Lung (tissue), 12 donors: Measurements from ENCODE around the gene CYS1. TPM values are rescaled to one million over a fixed set of nuclear protein-coding genes. Genes with fewer than 3 reads are reported as not detected.
A peak's percentile ranks its signal among the peaks of the same experiment; 100 is the strongest.

ENCODE experiments used
- ATAC-seq: fragments of 200-7000 bp; cut with Tn5 transposase; one replicate; pipeline ENCODE4 v1.9.1; 2020; ENCODE audit warnings: moderate number of reproducible peaks; ENCODE audit not compliant: insufficient read depth, low FRiP score
- DNase-seq, 3 donors: peaks; one replicate each; pipeline ENCODE4 v3.0.0-alpha.2; 2013 to 2017
- H3K27ac ChIP-seq, 2 donors: one replicate each; pipeline ENCODE4 v1.5.1; 2013; ENCODE audit warnings: mild to moderate bottlenecking in 2 of 2, moderate library complexity in 2 of 2, control low read depth in 1 of 2, inconsistent platforms in 1 of 2, low read depth in 1 of 2, low read length in 1 of 2
- H3K27me3 ChIP-seq, 3 donors: one replicate each; pipeline ENCODE4 v1.5.1; 2013; ENCODE audit warnings: low read length in 2 of 3; ENCODE audit not compliant: control insufficient read depth in 3 of 3, insufficient read depth in 3 of 3
- H3K36me3 ChIP-seq, 4 donors: one replicate each; pipeline ENCODE4 v1.5.1; 2013; ENCODE audit warnings: low read length in 4 of 4, mild to moderate bottlenecking in 1 of 4, moderate library complexity in 1 of 4; ENCODE audit not compliant: control insufficient read depth in 4 of 4, insufficient read depth in 4 of 4
- H3K4me1 ChIP-seq, 5 donors: one replicate each; pipeline ENCODE4 v1.5.1; 2013; ENCODE audit warnings: low read length in 5 of 5, mild to moderate bottlenecking in 2 of 5, moderate library complexity in 1 of 5; ENCODE audit not compliant: control insufficient read depth in 5 of 5, insufficient read depth in 5 of 5
- H3K4me3 ChIP-seq: one replicate; pipeline ENCODE4 v1.5.1; 2013; ENCODE audit warnings: mild to moderate bottlenecking, control low read depth, moderate library complexity
- H3K9ac ChIP-seq, 2 donors: one replicate each; pipeline ENCODE4 v1.5.1; 2013; ENCODE audit warnings: low read length in 2 of 2, control low read depth in 1 of 2; ENCODE audit not compliant: insufficient read depth in 1 of 2
- H3K9me3 ChIP-seq, 4 donors: one replicate each; pipeline ENCODE4 v1.5.1; 2013; ENCODE audit warnings: low read length in 3 of 4, mild to moderate bottlenecking in 1 of 4, moderate library complexity in 1 of 4; ENCODE audit not compliant: control insufficient read depth in 4 of 4, insufficient read depth in 3 of 4
- whole genome bisulfite sequencing, 2 donors: extraction: QIAGEN DNeasy Blood & Tissue Kit; methylation state at CpG; one replicate each; pipeline ENCODE4 v1.1.7; 2013; 5-methylcytosine and 5-hydroxymethylcytosine counted together
- polyA plus RNA-seq, 2 donors: library from polyadenylated mRNA; stranded (reverse); fragments of 200-250 nt; gene quantifications; one replicate each; pipeline ENCODE4 v1.2.1, GENCODE V29; 2013
- total RNA-seq, 2 donors: library from RNA; depleted of rRNA in 1 of 2; stranded (reverse); fragments of >200 nt in 1 of 2; gene quantifications; one replicate each; pipeline ENCODE4 v1.2.1, GENCODE V29; 2014 to 2021
- TF ChIP-seq, protein P1 (sequence below): IDR thresholded peaks from 2 replicates; pipeline ENCODE4 v1.5.1; 2012; ENCODE audit warnings: mild to moderate bottlenecking; ENCODE audit errors: control extremely low read depth, extremely low read depth
- donor health status: control.
- donor health status: control.
- donor health status: Bipolar disorder and iron deficiency.
- donor health status: healthy.
- donor health status: DM: yes; HTN: yes; CAD: no.

Gene CYS1
- total and polyA plus RNA-seq, 4 donors = 0.35 to 5.1 (median 1.0) TPM

- Histone ChIP-seq H3K27ac (no peak overlapping the region), H3K27me3 (no peaks in the 10 kb centered on the region), H3K9ac (no peak overlapping the region), H3K4me3 (no peak overlapping the region), H3K9me3 (no peaks in the 10 kb centered on the region), H3K36me3 (peaks cover 0 to 2% (median 0%) of the 10 kb centered on the region in 4 donors), H3K4me1 (peaks cover 3 to 54% (median 11%) of the 10 kb centered on the region in 5 donors)
- ATAC-seq = no peak
- 9 to 13% methylated on average over 18 of the region's 18 CpGs for WGBS, 2 donors
- TF ChIP-seq, protein P1, sequence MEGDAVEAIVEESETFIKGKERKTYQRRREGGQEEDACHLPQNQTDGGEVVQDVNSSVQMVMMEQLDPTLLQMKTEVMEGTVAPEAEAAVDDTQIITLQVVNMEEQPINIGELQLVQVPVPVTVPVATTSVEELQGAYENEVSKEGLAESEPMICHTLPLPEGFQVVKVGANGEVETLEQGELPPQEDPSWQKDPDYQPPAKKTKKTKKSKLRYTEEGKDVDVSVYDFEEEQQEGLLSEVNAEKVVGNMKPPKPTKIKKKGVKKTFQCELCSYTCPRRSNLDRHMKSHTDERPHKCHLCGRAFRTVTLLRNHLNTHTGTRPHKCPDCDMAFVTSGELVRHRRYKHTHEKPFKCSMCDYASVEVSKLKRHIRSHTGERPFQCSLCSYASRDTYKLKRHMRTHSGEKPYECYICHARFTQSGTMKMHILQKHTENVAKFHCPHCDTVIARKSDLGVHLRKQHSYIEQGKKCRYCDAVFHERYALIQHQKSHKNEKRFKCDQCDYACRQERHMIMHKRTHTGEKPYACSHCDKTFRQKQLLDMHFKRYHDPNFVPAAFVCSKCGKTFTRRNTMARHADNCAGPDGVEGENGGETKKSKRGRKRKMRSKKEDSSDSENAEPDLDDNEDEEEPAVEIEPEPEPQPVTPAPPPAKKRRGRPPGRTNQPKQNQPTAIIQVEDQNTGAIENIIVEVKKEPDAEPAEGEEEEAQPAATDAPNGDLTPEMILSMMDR = no peak
- no peak for DNase-seq
Observed at GRCh38 chr2:10123281-10123680, 43.1 kb upstream of the CYS1 start.

GRCh38 chr2:10122500-10123280 is 42.5 kb upstream of the CYS1 start, which contains the start of gene RRM2:
Gene RRM2 (plus strand): TSS chr2:10122739. CDS start chr2:10122799, 60 bp downstream.
- TF ChIP-seq, protein P1 = no peak

GRCh38 chr2:10120877-10121574 is 40.8 kb upstream of the CYS1 start:
- peak; percentile 47 to 79 (median 78) for DNase-seq

More at GRCh38 chr2:10122500-10123280, 42.5 kb upstream of the CYS1 start, which contains the start of gene RRM2:
- WGBS, 2 donors = 0 to 1% methylated on average over 53 to 81 of the region's 81 CpGs
- Histone ChIP-seq H3K4me1 (peaks cover 3 to 54% (median 11%) of the 10 kb centered on the region in 5 donors), H3K9me3 (no peaks in the 10 kb centered on the region), H3K4me3 (no peak within 1 kb of the TSS), H3K36me3 (peaks cover 0 to 2% (median 0%) of the 10 kb centered on the region in 4 donors), H3K9ac (peak within 1 kb of the TSS in 1 of 2 donors; percentile 41), H3K27ac (no peak within 1 kb of the TSS), H3K27me3 (no peaks in the 10 kb centered on the region)
- ATAC-seq (peak; percentile 87), DNase-seq (peak; percentile 96 to 97 (median 97))

More at GRCh38 chr2:10120877-10121574, 40.8 kb upstream of the CYS1 start:
- ATAC-seq = no peak
- Histone ChIP-seq H3K9ac (peak overlapping the region; percentile 49 to 66), H3K4me3 (no peak overlapping the region), H3K27me3 (no peaks in the 10 kb centered on the region), H3K36me3 (peaks cover 0 to 2% (median 0%) of the 10 kb centered on the region in 4 donors), H3K9me3 (no peaks in the 10 kb centered on the region), H3K4me1 (peaks cover 0 to 41% (median 6%) of the 10 kb centered on the region in 5 donors), H3K27ac (peak overlapping the region; percentile 57 to 80)
- WGBS, 2 donors = 17 to 23% methylated on average over 13 of the region's 13 CpGs
- TF ChIP-seq, protein P1 = no peak
